ENCODE data around the gene GBX1.

DNA sequence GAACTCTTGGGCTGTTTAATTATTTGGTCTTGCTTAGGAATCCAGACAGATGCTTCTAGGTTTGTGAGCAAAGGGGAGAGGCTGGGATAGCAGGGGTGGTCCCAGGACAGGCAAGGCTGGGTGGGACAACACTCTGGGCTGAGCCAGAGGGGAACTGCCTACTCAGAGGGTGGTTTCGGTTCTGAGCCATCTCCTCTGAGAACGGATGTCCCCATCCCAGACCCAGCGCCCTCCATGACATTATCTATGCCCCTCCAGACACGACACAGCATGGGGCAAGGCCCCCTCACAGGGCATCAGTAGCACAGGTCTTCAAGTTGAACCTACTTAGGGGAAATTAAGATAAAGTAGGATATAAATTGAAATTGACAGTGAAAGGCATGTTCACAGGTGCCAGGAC lies 12.5 kb upstream of the GBX1 start:
- TF ChIP-seq TAF1 (IDR thresholded peaks at IDR 0.05; ENCODE audit: borderline replicate concordance, insufficient read depth, low read length), result no peak
- no peak for TF ChIP-seq POLR2AphosphoS5 (IDR thresholded peaks at IDR 0.05; ENCODE audit: low read depth, low read length)
- TF ChIP-seq SIN3A (IDR thresholded peaks at IDR 0.05; ENCODE audit: borderline replicate concordance, insufficient read depth, low read length), result no peak

Measured in PFSK-1 (cell line).